Limb (tissue), 2 donors: Measurements from ENCODE around the gene GNG13.
"Not testable (repeated sequence)": the region's sequence is repeated elsewhere in the genome, so short reads cannot be mapped to it uniquely, and the experiment has no call there.

Experiments
- DNase-seq, 2 donors: peaks; one replicate each; pipeline ENCODE4 v3.0.0-alpha.2; 2016; ENCODE audit errors: extremely low spot score in 2 of 2

The GNG13 gene

DNA sequence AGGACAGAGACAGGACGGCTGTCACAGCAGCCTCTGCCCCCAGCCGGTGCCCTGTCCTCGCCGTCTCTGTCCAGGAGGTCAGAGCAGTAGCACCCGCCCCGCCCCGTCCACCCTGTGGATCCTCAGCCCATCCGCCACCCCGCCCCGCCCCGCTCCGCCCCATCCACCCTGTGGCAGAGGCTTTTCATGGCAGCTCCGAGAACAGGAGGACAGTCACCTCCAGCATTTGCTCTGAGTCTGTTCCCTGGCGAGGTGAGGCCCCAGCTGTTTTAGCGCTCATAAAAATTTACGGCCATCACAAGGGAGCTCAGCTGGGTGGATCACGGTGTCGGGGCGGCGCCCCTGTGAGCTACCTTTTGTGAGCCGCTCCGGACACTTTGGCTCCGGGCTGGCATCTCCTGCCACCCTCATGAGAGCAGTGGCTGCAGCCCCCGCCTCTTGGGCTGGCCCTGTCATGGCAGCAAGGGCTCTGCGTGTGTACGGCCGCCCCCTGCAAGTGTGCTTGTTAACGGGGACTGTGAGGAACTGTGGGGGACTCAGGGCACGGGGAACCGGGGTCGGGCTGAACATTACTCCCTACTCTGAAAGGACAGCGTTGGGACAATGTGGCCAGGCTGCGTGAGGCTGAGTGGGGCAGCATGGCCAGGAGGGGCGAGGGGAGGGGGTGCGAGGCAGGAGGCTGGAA lies 32.3 kb upstream of the GNG13 start:
- DNase-seq: no peak

- DNase-seq: no peak
Observed at GRCh38 chr16:831571-832413, 31.3 kb upstream of the GNG13 start.

- DNase-seq: no peak
Observed at GRCh38 chr16:830871-831570, 30.5 kb upstream of the GNG13 start.

- no peak for DNase-seq
Observed at GRCh38 chr16:830107-830870, 29.8 kb upstream of the GNG13 start.

DNA sequence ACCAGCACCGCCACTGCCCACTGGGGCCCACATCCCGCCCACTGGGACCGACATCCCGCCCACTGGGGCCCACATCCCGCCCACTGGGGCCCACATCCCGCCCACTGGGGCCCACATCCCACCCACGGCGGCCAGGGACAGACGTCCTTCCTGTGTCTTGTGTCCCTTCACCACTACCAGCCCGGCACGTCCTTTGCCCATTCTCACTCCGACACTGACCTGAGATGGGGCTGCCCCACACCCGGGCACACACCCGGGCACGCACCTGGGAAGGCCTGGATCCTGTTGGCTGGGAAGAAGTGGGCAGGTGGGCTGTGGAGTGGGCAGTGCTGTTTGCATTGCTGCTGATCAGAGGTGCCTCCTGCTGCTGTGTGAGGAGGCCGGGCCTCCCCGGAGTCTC lies 28.4 kb upstream of the GNG13 start:
- no peak for DNase-seq

DNA sequence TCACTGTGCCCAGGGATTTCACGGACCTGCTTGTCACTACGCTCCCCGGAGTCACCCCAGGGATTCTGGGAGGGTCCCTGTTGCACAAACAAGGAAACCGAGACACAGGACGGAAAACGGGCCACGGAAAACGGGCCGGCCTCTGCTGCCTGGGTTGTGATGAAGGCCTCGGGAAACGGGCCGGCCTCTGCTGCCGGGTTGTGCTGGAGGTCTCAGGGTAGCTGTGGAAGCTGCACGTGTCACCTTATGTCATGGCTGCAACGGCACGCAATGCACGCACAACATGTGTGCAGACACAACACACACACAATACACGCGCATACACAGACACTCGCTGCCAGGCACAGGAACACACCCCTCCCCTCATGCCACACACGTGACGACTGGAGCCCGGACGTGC lies 27.0 kb upstream of the GNG13 start:
- no peak for DNase-seq

DNA sequence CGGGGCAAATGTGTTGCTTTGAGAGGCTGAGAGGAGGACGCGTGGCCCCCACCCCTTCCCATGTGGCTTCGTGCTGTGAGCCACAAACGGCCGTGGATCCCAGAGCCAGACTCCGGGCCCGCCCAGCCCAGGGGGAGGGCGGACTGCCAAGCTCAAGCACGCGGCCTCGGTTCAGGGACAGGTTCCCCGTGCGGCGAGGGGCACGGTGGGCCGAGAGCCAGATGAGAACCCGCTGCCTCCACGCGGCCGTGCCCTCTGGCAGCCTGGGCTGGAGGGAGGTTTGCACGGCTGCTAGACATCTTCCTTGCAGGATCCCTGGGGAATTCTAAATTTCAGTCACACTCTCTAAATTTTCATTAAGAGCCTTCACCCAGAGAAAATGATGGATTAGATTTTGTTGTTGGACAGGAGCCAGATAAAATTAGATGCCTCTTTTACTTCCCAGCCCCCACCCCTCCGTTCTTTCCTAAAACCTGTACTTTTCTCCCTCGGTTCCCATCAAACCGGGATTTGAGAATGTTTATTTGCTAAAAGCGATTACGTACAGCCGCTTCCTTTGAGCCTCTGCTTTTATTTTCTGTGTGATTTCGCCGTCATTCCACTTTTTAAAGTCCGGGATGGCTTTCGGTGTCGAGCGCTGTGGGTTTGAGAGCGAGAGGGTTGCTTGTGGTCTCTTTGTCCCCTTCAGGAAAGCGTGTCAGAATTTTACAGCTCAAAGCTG lies 25.0 kb upstream of the GNG13 start:
- DNase-seq: peak; percentile 57 to 83

DNA sequence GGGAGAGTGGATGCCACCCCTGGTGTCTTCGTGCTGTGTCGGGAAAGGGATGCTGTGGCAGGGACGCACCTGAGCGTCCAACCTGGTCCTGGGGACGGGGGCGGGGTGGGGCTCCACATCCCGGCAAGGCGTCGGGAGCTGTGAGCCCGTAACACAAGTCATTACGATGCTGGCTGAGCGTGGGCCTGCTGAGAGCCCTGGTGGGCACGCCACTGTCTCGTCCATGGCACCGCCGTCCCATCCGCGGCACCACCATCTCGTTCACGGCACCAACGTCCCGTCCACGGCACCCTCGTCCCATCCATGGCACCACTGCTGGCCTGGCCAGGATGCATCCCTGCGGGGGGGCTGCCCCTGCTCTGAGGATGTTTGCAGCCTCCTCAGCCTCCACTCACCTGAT lies 24.1 kb upstream of the GNG13 start:
- no peak for DNase-seq

GRCh38 chr16:824194-824593 lies 23.7 kb upstream of the GNG13 start:
- no peak for DNase-seq

DNA sequence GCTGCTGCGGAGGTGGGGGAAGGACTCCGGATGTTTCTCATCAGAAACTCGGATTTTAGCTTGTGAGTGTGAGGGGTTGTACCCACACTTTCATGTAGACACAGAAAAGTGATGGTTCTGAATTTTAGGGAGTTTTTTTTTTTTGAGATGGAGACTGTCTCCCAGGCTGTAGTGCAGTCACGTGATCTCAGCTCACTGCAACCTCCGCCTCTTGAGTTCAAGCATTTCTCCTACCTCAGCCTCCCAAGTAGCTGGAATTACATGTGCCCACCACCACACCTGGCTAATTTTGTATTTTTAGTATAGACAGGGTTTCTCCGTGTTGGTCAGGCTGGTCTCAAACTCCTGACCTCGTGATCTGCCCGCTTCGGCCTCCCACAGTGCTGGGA lies 22.4 kb upstream of the GNG13 start:
- no peak for DNase-seq

GRCh38 chr16:822174-822908 lies 21.8 kb upstream of the GNG13 start:
- DNase-seq: no peak

- DNase-seq: no peak
Observed at GRCh38 chr16:821751-822150, 21.2 kb upstream of the GNG13 start.

DNA sequence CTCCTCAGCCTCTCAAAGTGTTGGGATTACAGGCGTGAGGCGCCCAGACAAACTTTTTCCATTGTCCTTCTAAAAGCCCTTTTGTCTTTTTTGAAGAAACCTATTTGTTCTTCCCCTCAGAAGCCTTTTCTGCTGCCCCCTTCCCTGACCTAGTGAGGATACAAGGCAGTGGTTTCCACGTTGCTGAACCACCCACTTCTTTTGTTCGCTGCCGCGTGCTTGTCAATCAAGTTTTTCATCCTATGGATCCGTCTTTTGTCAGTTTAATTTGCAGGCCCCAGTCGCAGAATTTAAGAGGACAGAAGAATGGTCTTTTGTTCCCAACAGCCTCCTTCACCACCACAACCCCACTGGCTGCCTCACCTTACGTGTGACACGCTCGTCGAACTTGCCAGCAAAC lies 20.2 kb upstream of the GNG13 start:
- DNase-seq: no peak

- not testable (repeated sequence) for DNase-seq
Observed at GRCh38 chr16:820044-820408, 19.5 kb upstream of the GNG13 start.

GRCh38 chr16:819336-820043 lies 19.0 kb upstream of the GNG13 start:
- no peak for DNase-seq

DNA sequence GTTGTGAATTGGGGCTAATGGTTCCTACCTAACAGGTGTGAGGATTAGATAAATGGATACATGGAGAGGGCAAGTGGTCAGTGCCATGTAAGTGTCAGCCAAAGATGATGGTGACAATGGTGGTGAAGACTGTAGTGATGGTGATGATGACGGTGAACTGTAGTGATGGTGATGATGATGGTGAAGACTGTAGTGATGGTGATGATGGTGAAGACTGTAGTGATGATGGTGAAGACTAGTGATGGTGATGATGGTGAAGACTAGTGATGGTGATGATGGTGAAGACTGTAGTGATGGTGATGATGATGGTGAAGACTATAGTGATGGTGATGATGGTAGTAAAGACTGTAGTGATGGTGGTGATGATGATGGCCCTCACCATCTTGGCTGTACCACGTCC lies 18.1 kb upstream of the GNG13 start:
- no peak for DNase-seq

- DNase-seq: no peak
Observed at GRCh38 chr16:818132-818531, 17.6 kb upstream of the GNG13 start.

GRCh38 chr16:817001-817906 lies 16.7 kb upstream of the GNG13 start:
- no peak for DNase-seq

- DNase-seq: no peak
Observed at GRCh38 chr16:815861-816260, 15.3 kb upstream of the GNG13 start.
